Thoracic aorta (tissue), 2 donors: ENCODE data around the gene TPGS1. TPM values are rescaled to one million over a fixed set of nuclear protein-coding genes. Genes with fewer than 3 reads are reported as not detected.

Source experiments
- ATAC-seq: fragments of 150-250 bp; one replicate; pipeline ENCODE4 v1.8.0; 2017; ENCODE audit warnings: low read depth; ENCODE audit not compliant: insufficient number of reproducible peaks, low FRiP score
- DNase-seq: peaks from one replicate; pipeline ENCODE4 v3.0.0-alpha.2; 2020; ENCODE audit warnings: low spot score
- H3K27ac ChIP-seq, 2 donors: fragments of 200-600 bp; sonication (generic); 1 replicate in 1 of 2; 2 replicates in 1 of 2; pipeline ENCODE4 v1.5.1; 2016; ENCODE audit warnings: mild to moderate bottlenecking in 2 of 2, moderate library complexity in 2 of 2
- H3K27me3 ChIP-seq: fragments of 200-600 bp; sonication (generic); replicated peaks from 2 replicates; pipeline ENCODE4 v1.6.0; 2016; ENCODE audit warnings: mild to moderate bottlenecking; ENCODE audit not compliant: insufficient read depth
- H3K36me3 ChIP-seq: fragments of 200-600 bp; sonication (generic); one replicate; pipeline ENCODE4 v1.5.1; 2016
- H3K4me1 ChIP-seq, 2 donors: fragments of 200-600 bp; sonication (generic); 1 replicate in 1 of 2; 2 replicates in 1 of 2; pipeline versions ENCODE4 v1.5.1 to v1.6.0; 2016; ENCODE audit warnings: low read depth in 2 of 2, mild to moderate bottlenecking in 1 of 2; ENCODE audit not compliant: control insufficient read depth in 1 of 2
- H3K4me3 ChIP-seq: fragments of 200-600 bp; sonication (generic); 2 replicates; pipeline ENCODE4 v1.5.1; 2016; ENCODE audit warnings: mild to moderate bottlenecking
- H3K9me3 ChIP-seq: fragments of 200-600 bp; sonication (generic); 2 replicates; pipeline ENCODE4 v1.5.1; 2016
- total RNA-seq, 2 donors: library from RNA; depleted of rRNA; stranded (reverse); fragments of >200 nt; gene quantifications; one replicate each; pipeline versions ENCODE4 v1.1.0 to v1.2.3, GENCODE V29; 2016
- TF ChIP-seq, protein P1 (sequence below): fragments of 200-600 bp; sonication (generic); IDR thresholded peaks from one replicate; pipeline ENCODE4 v1.5.1; 2019; ENCODE audit warnings: antibody characterized with exemption

The TPGS1 gene
- total RNA-seq, 2 donors from 2014 or later: 34.1 to 94.1 TPM

DNA sequence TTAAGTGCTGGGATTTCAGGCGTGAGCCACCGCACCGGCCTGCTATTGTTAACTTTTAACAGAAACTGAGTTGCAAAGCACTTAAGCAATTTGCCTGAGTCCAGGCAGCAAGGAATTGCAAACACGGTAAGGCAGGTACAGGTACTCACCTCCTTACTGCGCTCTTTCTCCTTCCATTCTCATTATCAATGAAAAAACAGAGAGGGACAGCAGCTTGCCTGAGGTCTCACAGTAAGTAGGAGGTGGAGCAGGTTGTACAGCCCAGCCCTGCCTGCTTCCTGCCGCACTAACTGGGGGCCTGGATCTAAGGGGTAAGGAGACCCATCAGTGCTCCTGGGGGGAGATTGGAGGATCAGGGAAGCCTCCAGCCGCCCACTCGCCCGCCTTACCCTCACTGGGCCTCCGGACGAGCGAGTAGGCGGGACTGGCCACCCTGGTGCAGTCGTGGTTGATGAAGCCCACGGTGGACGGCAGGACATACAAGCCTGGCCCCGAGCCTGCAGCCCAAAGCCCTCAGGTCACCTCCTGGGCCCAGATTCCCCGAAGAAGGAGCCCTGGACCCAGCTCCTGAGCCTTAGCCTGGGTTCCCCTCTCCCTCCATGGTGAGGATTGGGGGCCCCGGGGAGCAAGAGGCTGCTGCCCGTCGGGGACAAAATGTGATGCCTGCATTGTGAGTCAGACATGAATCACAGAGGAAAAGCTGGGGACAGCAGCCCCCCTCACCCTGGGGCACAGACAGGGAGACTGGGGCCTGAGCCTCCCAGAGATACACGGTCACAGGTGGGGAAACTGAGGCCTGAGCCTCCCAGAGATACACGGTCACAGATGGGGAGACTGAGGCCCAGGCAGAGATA is 35.1 kb upstream of the TPGS1 start:
- no peaks in the 10 kb centered on the region for H3K36me3 ChIP-seq
- no peak for ATAC-seq
- no peak overlapping the region for H3K4me3 ChIP-seq

DNA sequence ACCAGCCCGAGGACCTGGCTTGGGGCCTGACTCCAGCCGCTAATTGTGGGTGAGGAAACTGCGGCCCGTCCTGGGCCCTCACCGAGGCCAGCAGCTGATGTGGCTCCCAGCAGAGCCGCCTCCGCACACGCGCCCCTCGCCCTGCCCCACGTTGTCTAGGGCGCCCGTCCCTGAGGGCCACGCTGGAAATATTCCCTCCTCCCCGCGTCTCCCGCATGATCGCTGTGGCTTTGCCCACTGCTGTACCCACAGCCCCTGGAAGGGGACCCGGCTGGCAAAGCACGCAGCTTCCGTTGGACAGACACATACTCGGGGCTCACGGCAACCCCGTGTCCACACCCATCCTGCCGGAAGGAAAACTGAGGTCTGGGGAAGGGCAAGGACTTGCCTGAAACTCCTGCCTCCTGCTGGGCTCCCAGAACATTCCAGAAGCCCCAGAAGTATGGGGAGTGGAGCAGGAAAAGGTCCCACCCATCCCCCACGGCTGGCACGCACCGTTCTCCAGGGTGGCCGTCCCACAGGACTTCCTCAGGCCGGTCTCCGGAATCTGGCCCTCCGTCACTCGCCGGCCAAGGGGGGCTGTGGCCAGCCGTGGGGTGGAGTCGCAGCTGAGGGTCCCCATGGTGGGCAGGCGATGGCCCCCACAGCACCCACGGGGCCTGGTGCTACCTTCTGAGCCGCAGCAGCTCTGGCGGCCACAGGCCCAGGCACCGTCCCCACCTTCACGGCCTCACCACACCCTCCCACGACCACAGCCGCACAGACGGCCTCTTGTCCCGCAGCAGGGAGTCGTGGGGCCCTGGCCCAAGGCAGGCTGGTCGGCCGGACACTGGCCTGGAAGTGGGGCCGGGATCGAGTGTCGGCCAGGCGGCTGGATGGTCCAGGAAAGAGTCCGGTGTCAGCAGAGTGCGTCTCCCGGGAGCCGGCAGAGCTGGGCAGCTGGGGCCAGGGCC is 32.9 kb upstream of the TPGS1 start:
- TF ChIP-seq, protein P1, sequence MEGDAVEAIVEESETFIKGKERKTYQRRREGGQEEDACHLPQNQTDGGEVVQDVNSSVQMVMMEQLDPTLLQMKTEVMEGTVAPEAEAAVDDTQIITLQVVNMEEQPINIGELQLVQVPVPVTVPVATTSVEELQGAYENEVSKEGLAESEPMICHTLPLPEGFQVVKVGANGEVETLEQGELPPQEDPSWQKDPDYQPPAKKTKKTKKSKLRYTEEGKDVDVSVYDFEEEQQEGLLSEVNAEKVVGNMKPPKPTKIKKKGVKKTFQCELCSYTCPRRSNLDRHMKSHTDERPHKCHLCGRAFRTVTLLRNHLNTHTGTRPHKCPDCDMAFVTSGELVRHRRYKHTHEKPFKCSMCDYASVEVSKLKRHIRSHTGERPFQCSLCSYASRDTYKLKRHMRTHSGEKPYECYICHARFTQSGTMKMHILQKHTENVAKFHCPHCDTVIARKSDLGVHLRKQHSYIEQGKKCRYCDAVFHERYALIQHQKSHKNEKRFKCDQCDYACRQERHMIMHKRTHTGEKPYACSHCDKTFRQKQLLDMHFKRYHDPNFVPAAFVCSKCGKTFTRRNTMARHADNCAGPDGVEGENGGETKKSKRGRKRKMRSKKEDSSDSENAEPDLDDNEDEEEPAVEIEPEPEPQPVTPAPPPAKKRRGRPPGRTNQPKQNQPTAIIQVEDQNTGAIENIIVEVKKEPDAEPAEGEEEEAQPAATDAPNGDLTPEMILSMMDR: no peak

More for the DNA sequence above, 35.1 kb upstream of the TPGS1 start:
- Histone ChIP-seq H3K4me1 (no peaks in the 10 kb centered on the region), H3K27ac (no peak overlapping the region), H3K9me3 (no peaks in the 10 kb centered on the region), H3K27me3 (no peaks in the 10 kb centered on the region)
- TF ChIP-seq, protein P1: no peak
- DNase-seq: no peak

DNA sequence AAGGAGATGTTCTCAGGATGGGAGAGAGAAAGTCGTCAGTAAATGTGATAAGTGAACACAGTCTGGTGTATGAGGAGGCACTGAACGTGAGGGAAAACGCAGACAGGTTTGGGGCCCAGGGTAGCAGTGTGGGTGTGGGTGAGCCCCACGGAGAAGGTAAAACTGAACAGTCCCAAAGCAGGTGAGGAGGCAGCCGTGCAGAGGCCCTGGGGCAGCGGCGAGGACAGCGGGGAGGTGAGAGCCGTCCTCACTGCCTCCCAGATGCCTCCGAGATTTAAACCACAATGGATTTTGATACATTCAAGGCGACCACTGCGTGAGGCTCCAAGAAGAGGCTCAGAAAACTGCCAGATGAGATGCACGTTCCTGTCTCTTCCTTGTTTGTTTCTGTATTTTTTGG is 31.9 kb upstream of the TPGS1 start:
- no peak for DNase-seq

More for the DNA sequence above, 32.9 kb upstream of the TPGS1 start:
- no peaks in the 10 kb centered on the region for H3K9me3 ChIP-seq
- no peak overlapping the region for H3K27ac ChIP-seq
- no peaks in the 10 kb centered on the region for H3K36me3 ChIP-seq
- no peak overlapping the region for H3K4me3 ChIP-seq
- DNase-seq: no peak
- no peaks in the 10 kb centered on the region for H3K4me1 ChIP-seq
- no peaks in the 10 kb centered on the region for H3K27me3 ChIP-seq
- ATAC-seq: no peak

DNA sequence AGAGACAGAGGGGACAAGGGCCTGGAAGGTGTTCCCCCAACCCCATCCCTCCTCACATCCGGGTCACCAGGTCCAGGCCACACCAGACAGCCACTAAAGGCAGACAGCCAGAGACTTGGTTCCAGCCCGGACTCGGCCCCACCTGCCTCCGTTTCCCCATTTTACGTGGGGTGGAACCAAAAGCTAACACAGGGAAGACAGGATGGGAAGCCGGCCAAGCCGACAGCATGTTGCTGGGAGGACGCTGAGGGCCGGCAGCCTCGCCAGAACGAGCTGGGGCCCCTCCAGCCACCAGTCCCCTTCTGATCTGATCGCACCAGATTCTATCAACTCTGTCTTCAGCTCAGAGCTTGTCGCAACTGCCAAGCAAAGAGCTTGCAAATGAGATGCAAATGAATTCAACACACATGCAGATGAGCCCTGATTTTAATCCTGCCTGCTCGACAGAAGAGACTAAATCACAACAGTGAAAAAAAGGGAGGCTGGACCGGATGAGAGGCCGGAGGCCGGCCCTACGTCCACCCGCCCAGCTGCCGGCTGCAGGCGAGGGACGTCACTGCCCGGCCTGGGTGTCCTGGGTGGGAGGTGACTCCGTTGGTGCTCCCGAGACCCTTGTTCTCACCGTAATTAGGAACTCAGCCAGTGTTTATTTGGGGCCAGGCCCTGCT is 28.9 kb upstream of the TPGS1 start:
- no peak overlapping the region for H3K4me3 ChIP-seq
- TF ChIP-seq, protein P1: no peak
- H3K27ac ChIP-seq: no peak overlapping the region
- ATAC-seq (no peak), DNase-seq (no peak)
- peaks cover 0 to 6% of the 10 kb centered on the region in 2 donors for H3K4me1 ChIP-seq
- H3K27me3 ChIP-seq: no peaks in the 10 kb centered on the region
- H3K36me3 ChIP-seq: no peaks in the 10 kb centered on the region
- no peaks in the 10 kb centered on the region for H3K9me3 ChIP-seq

More for the DNA sequence above, 31.9 kb upstream of the TPGS1 start:
- ATAC-seq: no peak
- no peak overlapping the region for H3K4me3 ChIP-seq
- TF ChIP-seq, protein P1: no peak
- no peaks in the 10 kb centered on the region for H3K27me3 ChIP-seq
- no peaks in the 10 kb centered on the region for H3K9me3 ChIP-seq
- H3K4me1 ChIP-seq: peaks cover 0 to 6% of the 10 kb centered on the region in 2 donors
- no peaks in the 10 kb centered on the region for H3K36me3 ChIP-seq
- no peak overlapping the region for H3K27ac ChIP-seq
